IPS-20b (cell line): ENCODE measurements around the gene OMG.

Experiments used
- H3K27ac ChIP-seq: one replicate; pipeline ENCODE4 v1.5.1; 2013; ENCODE audit warnings: low read length
- H3K27me3 ChIP-seq: 2 replicates; pipeline ENCODE4 v1.6.1; 2013; ENCODE audit warnings: mild to moderate bottlenecking, low read length, inconsistent platforms; ENCODE audit not compliant: insufficient read depth
- H3K36me3 ChIP-seq: 2 replicates; pipeline ENCODE4 v1.6.1; 2013; ENCODE audit warnings: low read depth, mild to moderate bottlenecking, inconsistent platforms, low read length, moderate library complexity; ENCODE audit not compliant: insufficient read depth
- H3K4me1 ChIP-seq: 2 replicates; pipeline ENCODE4 v1.6.1; 2013; ENCODE audit warnings: mild to moderate bottlenecking, control low read depth, inconsistent platforms, low read length, moderate library complexity; ENCODE audit not compliant: insufficient read depth
- H3K4me3 ChIP-seq: 2 replicates; pipeline ENCODE4 v1.5.1; 2013; ENCODE audit warnings: mild to moderate bottlenecking, low read length, inconsistent platforms
- H3K9ac ChIP-seq: 2 replicates; pipeline ENCODE4 v1.6.1; 2013; ENCODE audit warnings: low read depth, mild to moderate bottlenecking, inconsistent platforms, low read length, moderate library complexity
- H3K9me3 ChIP-seq: 2 replicates; pipeline ENCODE4 v1.6.1; 2013; ENCODE audit warnings: mild to moderate bottlenecking, low read depth, low read length, inconsistent platforms; ENCODE audit not compliant: insufficient read depth

OMG gene

DNA sequence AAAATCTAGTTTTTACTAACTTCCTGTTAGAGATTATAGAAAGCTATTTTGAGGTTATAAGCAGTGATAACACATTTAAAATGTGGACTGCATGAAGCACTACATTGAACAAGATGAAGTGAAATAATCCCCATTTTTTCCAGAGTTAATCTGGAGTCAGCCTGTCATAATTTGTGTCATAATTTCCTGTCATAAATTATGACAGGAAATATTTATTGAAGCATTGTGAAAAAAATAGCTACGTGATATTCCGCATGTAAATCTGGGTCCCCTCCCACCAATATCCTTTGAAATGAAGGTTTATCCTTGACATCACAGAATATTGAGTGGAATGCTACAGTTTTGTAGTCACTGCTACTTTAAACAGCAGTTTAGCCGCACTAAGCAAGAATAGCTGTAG, 40.1 kb downstream of the OMG start:
- Histone ChIP-seq H3K9ac (no peak overlapping the region), H3K4me3 (no peak overlapping the region), H3K27ac (no peak overlapping the region), H3K4me1 (no peaks in the 10 kb centered on the region), H3K9me3 (no peaks in the 10 kb centered on the region), H3K27me3 (no peaks in the 10 kb centered on the region), H3K36me3 (peaks cover 33% of the 10 kb centered on the region)

DNA sequence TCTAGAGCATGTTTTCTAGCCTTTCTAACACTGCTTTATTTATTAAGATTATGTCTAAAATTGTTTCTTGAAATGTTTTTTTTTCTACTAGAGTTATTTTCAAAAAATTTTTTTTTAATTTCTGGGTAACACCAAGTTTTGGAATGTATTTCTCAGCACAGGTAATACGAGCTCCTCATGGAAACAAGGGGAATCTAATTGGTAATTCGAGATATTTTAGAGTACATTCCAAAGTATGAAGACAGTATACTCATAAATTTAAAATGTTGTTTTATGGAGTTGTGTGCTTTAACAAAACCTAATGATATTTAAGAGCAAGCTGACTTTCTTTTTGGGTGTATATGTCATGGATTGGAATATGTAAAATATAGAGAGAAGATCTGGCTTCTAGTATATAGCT, 42.4 kb downstream of the OMG start:
- no peaks in the 10 kb centered on the region for H3K4me1 ChIP-seq
- peaks cover 22% of the 10 kb centered on the region; the same call in 1 of the 2 replicates for H3K36me3 ChIP-seq
- H3K9ac ChIP-seq = no peak overlapping the region
- no peaks in the 10 kb centered on the region for H3K9me3 ChIP-seq
- H3K4me3 ChIP-seq = no peak overlapping the region
- H3K27ac ChIP-seq = no peak overlapping the region
- H3K27me3 ChIP-seq = no peaks in the 10 kb centered on the region

DNA sequence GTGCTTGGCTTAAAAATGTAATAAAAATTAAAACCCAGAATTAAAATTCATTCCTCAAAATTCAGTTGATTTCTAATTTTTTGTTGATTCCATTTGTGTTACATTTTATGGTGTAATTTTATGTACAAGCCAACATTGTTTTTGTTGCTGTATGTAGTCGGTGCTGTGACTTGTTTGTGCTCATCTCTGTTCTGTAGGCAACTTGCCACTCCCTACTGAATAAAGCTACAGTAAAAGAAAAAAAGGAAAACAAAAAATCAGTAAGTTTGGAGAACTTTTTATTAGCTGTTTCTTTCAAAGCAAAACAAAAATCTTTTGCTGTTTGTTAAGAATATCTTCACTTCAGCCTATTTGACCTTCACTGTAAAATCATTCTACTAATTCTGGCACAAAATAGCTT, 44.3 kb downstream of the OMG start:
- Histone ChIP-seq H3K4me3 (no peak overlapping the region), H3K27ac (no peak overlapping the region), H3K4me1 (no peaks in the 10 kb centered on the region), H3K9me3 (no peaks in the 10 kb centered on the region), H3K36me3 (peaks cover 26% of the 10 kb centered on the region), H3K9ac (no peak overlapping the region), H3K27me3 (no peaks in the 10 kb centered on the region)

DNA sequence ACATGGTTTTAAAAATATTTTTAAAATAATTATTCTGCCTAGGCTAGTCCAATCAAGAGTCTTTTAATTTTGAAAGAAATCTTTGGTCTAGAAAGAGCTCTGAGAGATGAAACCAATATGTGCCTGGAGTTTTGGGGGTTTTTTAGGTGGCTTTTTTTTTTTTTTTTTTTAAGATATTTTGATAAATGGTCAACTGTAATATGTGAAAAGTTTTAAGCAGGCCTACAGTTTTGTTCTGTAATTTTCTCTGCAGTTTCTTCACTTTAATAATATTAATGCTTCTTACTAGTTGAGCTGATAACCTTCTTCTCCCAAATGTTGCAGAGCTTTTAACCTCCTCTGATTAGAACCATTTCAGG, 45.1 kb downstream of the OMG start:
- no peak overlapping the region for H3K9ac ChIP-seq
- no peaks in the 10 kb centered on the region for H3K9me3 ChIP-seq
- no peaks in the 10 kb centered on the region for H3K27me3 ChIP-seq
- peaks cover 26% of the 10 kb centered on the region for H3K36me3 ChIP-seq
- H3K4me1 ChIP-seq = no peaks in the 10 kb centered on the region
- no peak overlapping the region for H3K4me3 ChIP-seq
- H3K27ac ChIP-seq = no peak overlapping the region

DNA sequence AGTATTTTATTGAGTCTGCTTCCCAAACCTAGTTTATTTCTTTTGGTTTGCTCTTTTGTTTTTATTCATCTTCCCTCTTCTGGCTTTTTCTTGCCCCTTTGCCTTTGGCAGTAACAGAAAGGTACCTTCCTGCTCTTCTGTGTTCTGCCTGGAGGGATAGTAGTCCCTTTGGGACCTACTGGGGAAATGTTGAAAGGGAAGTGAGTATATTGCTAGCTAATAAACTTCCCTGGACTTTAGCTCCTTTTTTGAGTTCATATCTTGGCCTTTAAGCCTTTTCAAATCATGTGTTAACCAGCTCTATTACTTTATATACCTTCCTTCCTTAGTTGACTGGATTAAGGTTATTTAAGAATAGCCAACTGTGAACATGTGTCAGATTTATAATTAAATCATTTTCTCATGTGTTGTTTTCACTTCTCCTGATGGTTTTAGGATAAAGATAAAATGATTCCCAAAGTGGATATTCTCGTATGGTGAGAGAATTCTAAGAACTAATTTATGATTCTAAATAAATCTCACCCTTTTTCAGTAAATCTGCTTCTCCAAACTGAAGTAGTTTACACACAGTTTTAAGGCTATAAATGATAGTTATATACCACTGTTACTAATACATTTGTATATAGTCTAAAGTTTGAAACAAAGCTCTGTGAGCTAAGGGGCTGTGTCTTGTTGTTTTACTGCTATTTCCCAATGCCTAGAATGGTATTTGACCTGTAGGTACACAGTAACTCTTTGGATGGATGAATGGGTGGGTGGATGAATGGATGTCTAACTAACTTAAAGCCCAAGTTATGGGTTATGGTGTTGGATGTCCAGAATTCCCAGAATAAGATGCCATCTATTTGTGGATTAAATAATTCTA, 45.7 kb downstream of the OMG start:
- no peaks in the 10 kb centered on the region for H3K27me3 ChIP-seq
- peaks cover 26% of the 10 kb centered on the region for H3K36me3 ChIP-seq
- no peaks in the 10 kb centered on the region for H3K9me3 ChIP-seq
- no peak overlapping the region for H3K9ac ChIP-seq
- H3K4me1 ChIP-seq = no peaks in the 10 kb centered on the region
- no peak overlapping the region for H3K4me3 ChIP-seq
- H3K27ac ChIP-seq = no peak overlapping the region

DNA sequence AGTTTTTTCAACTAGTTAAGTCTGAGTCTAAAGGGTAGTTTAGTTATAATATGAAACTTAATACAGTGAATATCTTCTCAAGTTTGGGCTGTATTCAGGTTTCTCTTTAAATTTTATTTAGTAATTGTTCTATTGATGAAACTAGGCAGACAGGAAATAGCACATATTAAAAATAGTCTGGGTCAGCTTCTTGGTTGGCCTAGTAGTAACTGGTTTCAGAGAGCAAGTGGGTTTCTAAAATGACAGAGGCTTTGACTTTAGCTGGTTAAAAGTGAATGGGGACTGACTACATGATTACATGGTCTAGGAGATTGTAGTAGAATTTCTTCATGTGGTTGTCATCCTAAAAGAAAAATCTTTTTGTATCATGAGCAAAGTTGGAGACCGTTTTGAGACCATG, 46.8 kb downstream of the OMG start:
- no peaks in the 10 kb centered on the region for H3K9me3 ChIP-seq
- H3K9ac ChIP-seq = no peak overlapping the region
- no peaks in the 10 kb centered on the region for H3K27me3 ChIP-seq
- H3K27ac ChIP-seq = no peak overlapping the region
- no peak overlapping the region for H3K4me3 ChIP-seq
- H3K4me1 ChIP-seq = peaks cover 4% of the 10 kb centered on the region; the same call in 1 of the 2 replicates
- peaks cover 29% of the 10 kb centered on the region for H3K36me3 ChIP-seq

DNA sequence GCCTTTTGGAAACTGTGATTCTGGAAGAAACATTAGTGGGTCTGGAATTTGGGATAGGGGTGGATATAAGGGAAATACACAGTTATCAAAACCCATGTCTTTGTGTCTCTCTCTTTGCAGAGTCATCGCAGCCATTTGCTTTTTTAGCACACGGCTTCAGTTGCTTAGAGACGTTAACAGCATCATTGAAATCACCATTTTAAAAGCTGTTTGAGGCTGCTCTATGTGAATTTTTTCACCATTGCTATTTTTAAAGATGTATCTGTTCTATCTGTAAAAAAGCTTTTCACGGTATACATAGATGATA, 47.3 kb downstream of the OMG start:
- Histone ChIP-seq H3K9me3 (no peaks in the 10 kb centered on the region), H3K36me3 (peaks cover 33% of the 10 kb centered on the region), H3K27me3 (no peaks in the 10 kb centered on the region), H3K4me3 (no peak overlapping the region), H3K9ac (no peak overlapping the region), H3K4me1 (peaks cover 4% of the 10 kb centered on the region; the same call in 1 of the 2 replicates), H3K27ac (no peak overlapping the region)

DNA sequence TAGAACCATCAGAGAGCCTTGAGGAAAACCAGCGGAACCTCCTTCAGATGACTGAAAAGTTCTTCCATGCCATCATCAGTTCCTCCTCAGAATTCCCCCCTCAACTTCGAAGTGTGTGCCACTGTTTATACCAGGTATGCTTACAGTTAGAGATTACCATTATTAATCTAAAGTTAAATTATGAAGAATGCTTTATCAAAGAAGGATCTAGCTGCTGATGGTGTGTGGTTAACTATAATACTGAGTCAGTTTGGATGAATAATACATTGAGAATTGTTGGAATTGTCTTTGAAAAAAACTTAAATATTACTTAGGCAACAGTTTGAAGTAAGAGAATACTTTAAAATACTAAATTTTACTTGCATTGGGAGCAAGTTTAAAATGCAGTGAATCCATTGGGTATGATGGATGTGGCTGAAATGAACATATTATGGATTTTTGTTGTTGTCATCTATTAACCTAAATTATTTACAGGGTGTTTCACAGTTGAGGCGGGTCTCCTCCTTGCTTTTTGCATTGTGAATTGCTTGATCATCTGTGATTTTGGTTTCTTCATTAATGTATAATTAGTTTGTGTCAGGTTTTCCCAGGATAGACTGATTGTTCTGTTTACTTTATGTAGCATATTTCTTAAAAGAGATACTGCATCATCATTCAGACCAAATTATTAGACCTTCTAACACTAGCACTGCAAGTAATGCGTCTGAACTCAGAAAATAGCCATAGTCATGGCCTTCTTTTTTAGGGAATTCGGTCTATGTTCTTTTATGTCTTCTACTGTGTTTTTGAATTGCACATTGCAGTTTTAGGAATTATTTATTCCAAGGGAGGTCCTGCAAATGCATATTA, 47.8 kb downstream of the OMG start:
- no peak overlapping the region for H3K9ac ChIP-seq
- H3K9me3 ChIP-seq = no peaks in the 10 kb centered on the region
- no peak overlapping the region for H3K27ac ChIP-seq
- H3K36me3 ChIP-seq = peaks cover 38% of the 10 kb centered on the region
- H3K4me1 ChIP-seq = peaks cover 4% of the 10 kb centered on the region; the same call in 1 of the 2 replicates
- H3K4me3 ChIP-seq = no peak overlapping the region
- no peaks in the 10 kb centered on the region for H3K27me3 ChIP-seq
